ENCODE results near the gene COL23A1.

- TF ChIP-seq CBX8 (IDR thresholded peaks at IDR 0.05; ENCODE audit: borderline replicate concordance, low read depth, low read length) = no peak
- peak in 2 of 3 experiments; percentile 88 to 93; a peak in 3 of 4 replicates for TF ChIP-seq CTCF (IDR thresholded peaks at IDR 0.05; ENCODE audit: control extremely low read depth in 1 of 3, insufficient read depth in 1 of 3, low read depth in 1 of 3, low read length in 3 of 3)
- no peak for TF ChIP-seq POLR2A (IDR thresholded peaks at IDR 0.05; ENCODE audit: control extremely low read depth in 1 of 2, low read depth in 2 of 2, low read length in 2 of 2)
- TF ChIP-seq KDM1A (IDR thresholded peaks at IDR 0.05; ENCODE audit: borderline replicate concordance, low read length) = no peak
- TF ChIP-seq EP300 (IDR thresholded peaks at IDR 0.05; ENCODE audit: borderline replicate concordance in 1 of 2, low read depth in 2 of 2, low read length in 2 of 2) = no peak
- TF ChIP-seq SIRT6 (IDR thresholded peaks at IDR 0.05; ENCODE audit: low read length) = no peak
- TF ChIP-seq ASH2L (IDR thresholded peaks at IDR 0.05; ENCODE audit: low read length) = no peak
Measured at GRCh38 chr5:178590141-178590923, at the start of gene COL23A1.

Data from H1 (cell line).